H9 (cell line): Measurements from ENCODE around the gene EIF2S2. TPM values are rescaled to one million over a fixed set of nuclear protein-coding genes. Genes with fewer than 3 reads are reported as not detected.

Experiments
- DNase-seq: peaks from one replicate; pipeline ENCODE4 v3.0.0-alpha.2; 2017
- H2AFZ ChIP-seq: one replicate; pipeline ENCODE4 v1.6.1; 2013; ENCODE audit warnings: mild to moderate bottlenecking, low read length, control low read depth, moderate library complexity
- H2AK5ac ChIP-seq: 2 replicates; pipeline ENCODE4 v1.6.1; 2013; ENCODE audit warnings: low read length, control low read depth, mixed read lengths; ENCODE audit not compliant: insufficient read length
- H2BK120ac ChIP-seq: one replicate; pipeline ENCODE4 v1.6.1; 2013; ENCODE audit warnings: low read depth, mild to moderate bottlenecking, low read length, control low read depth, inconsistent platforms; ENCODE audit not compliant: poor library complexity, severe bottlenecking
- H2BK12ac ChIP-seq: 2 replicates; pipeline ENCODE4 v1.6.1; 2013; ENCODE audit warnings: low read length, control low read depth, mixed read lengths, low read depth; ENCODE audit not compliant: insufficient read length
- H2BK15ac ChIP-seq: 2 replicates; pipeline ENCODE4 v1.6.1; 2013; ENCODE audit warnings: low read depth, low read length, control low read depth
- H2BK20ac ChIP-seq: one replicate; pipeline ENCODE4 v1.6.1; 2013; ENCODE audit warnings: low read depth, mild to moderate bottlenecking, low read length, control low read depth, inconsistent platforms; ENCODE audit not compliant: poor library complexity, severe bottlenecking
- H2BK5ac ChIP-seq: 2 replicates; pipeline ENCODE4 v1.6.1; 2013; ENCODE audit warnings: low read length, control low read depth, mixed read lengths; ENCODE audit not compliant: insufficient read length
- H3K14ac ChIP-seq: 2 replicates; pipeline ENCODE4 v1.6.1; 2013; ENCODE audit warnings: low read length, control low read depth; ENCODE audit not compliant: insufficient read depth
- H3K18ac ChIP-seq: 2 replicates; pipeline ENCODE4 v1.6.1; 2013; ENCODE audit warnings: low read depth, mild to moderate bottlenecking, mixed read lengths, low read length, control low read depth; ENCODE audit not compliant: insufficient read length
- H3K23ac ChIP-seq: 2 replicates; pipeline ENCODE4 v1.6.1; 2013; ENCODE audit warnings: low read length, control low read depth, mixed read lengths, low read depth; ENCODE audit not compliant: insufficient read length
- H3K23me2 ChIP-seq: 2 replicates; pipeline ENCODE4 v1.6.1; 2013; ENCODE audit warnings: low read depth, mild to moderate bottlenecking, mixed read lengths, low read length, control low read depth; ENCODE audit not compliant: insufficient read length, poor library complexity, severe bottlenecking
- H3K27ac ChIP-seq: 2 replicates; pipeline ENCODE4 v1.5.1; 2013; ENCODE audit warnings: low read length, control low read depth, mixed read lengths, low read depth; ENCODE audit not compliant: insufficient read length
- H3K27me3 ChIP-seq: 2 replicates; pipeline ENCODE4 v1.6.1; 2013; ENCODE audit warnings: low read length, control low read depth, inconsistent platforms; ENCODE audit not compliant: insufficient read depth
- H3K4ac ChIP-seq: 2 replicates; pipeline ENCODE4 v1.6.1; 2013; ENCODE audit warnings: low read depth, mild to moderate bottlenecking, control low read depth, inconsistent platforms, low read length, moderate library complexity
- H3K4me1 ChIP-seq: 2 replicates; pipeline ENCODE4 v1.6.1; 2013; ENCODE audit warnings: low read length, control low read depth, inconsistent platforms; ENCODE audit not compliant: insufficient read depth
- H3K4me2 ChIP-seq: 2 replicates; pipeline ENCODE4 v1.6.1; 2013; ENCODE audit warnings: low read length, control low read depth, mixed read lengths; ENCODE audit not compliant: insufficient read length, insufficient read depth
- H3K56ac ChIP-seq: 2 replicates; pipeline ENCODE4 v1.6.1; 2013; ENCODE audit warnings: low read depth, mild to moderate bottlenecking, mixed read lengths, low read length, control low read depth; ENCODE audit not compliant: insufficient read length
- H3K79me1 ChIP-seq: 2 replicates; pipeline ENCODE4 v1.6.1; 2013; ENCODE audit warnings: low read depth, mild to moderate bottlenecking, moderate library complexity, low read length, control low read depth, inconsistent platforms; ENCODE audit not compliant: insufficient read depth, poor library complexity, severe bottlenecking
- H3K79me2 ChIP-seq: 2 replicates; pipeline ENCODE4 v1.6.1; 2013; ENCODE audit warnings: low read length, control low read depth, inconsistent platforms; ENCODE audit not compliant: insufficient read depth
- H3K9ac ChIP-seq: 2 replicates; pipeline ENCODE4 v1.6.1; 2013; ENCODE audit warnings: low read length, control low read depth, mixed read lengths; ENCODE audit not compliant: insufficient read length; ENCODE audit errors: extremely low read depth
- H3K9me3 ChIP-seq: one replicate; pipeline ENCODE4 v1.6.1; 2013; ENCODE audit warnings: low read depth, low read length, inconsistent platforms; ENCODE audit not compliant: control insufficient read depth
- H3T11ph ChIP-seq: one replicate; pipeline ENCODE4 v1.6.1; 2013; ENCODE audit warnings: mild to moderate bottlenecking, low read length, control low read depth, inconsistent platforms
- H4K20me1 ChIP-seq: one replicate; pipeline ENCODE4 v1.6.1; 2013; ENCODE audit not compliant: control insufficient read depth, insufficient read length, insufficient read depth
- H4K5ac ChIP-seq: 2 replicates; pipeline ENCODE4 v1.6.1; 2013; ENCODE audit warnings: low read depth, mild to moderate bottlenecking, mixed read lengths, low read length, control low read depth; ENCODE audit not compliant: insufficient read length
- H4K8ac ChIP-seq: replicated peaks from 2 replicates; pipeline ENCODE4 v1.6.1; 2013; ENCODE audit warnings: low read length, control low read depth, mixed read lengths, low read depth; ENCODE audit not compliant: insufficient read length
- H4K91ac ChIP-seq: 2 replicates; pipeline ENCODE4 v1.6.1; 2013; ENCODE audit warnings: low read depth, mild to moderate bottlenecking, moderate library complexity, mixed read lengths, low read length, control low read depth; ENCODE audit not compliant: insufficient read length
- H3K27ac Mint-ChIP-seq, 3 experiments: 2 replicates in 2 of 3; 3 replicates in 1 of 3; pipeline ENCODE4 v1.8.0; 2020 to 2021; ENCODE audit warnings: mixed read lengths in 3 of 3, mild to moderate bottlenecking in 1 of 3, moderate library complexity in 1 of 3
- H3K27me3 Mint-ChIP-seq: 2 replicates; pipeline ENCODE4 v1.8.0; 2021; ENCODE audit warnings: low read depth, mild to moderate bottlenecking, moderate library complexity, mixed read lengths
- H3K36me3 Mint-ChIP-seq, 3 experiments: 2 replicates in 2 of 3; 3 replicates in 1 of 3; pipeline ENCODE4 v1.8.0; 2020 to 2021; ENCODE audit warnings: low read depth in 3 of 3, mixed read lengths in 3 of 3; ENCODE audit not compliant: insufficient read depth in 1 of 3
- H3K4me1 Mint-ChIP-seq, 2 experiments: 2 replicates each; pipeline ENCODE4 v1.8.0; 2020; ENCODE audit warnings: mixed read lengths in 2 of 2
- H3K4me3 Mint-ChIP-seq, 2 experiments: 2 replicates in 1 of 2; 3 replicates in 1 of 2; pipeline ENCODE4 v1.8.0; 2020 to 2021; ENCODE audit warnings: mild to moderate bottlenecking in 2 of 2, mixed read lengths in 2 of 2, moderate library complexity in 1 of 2
- H3K9me3 Mint-ChIP-seq, 2 experiments: 2 replicates in 1 of 2; 3 replicates in 1 of 2; pipeline ENCODE4 v1.8.0; 2020; ENCODE audit warnings: mild to moderate bottlenecking in 2 of 2, mixed read lengths in 2 of 2, moderate library complexity in 1 of 2
- CTCF ChIP-seq: fragments of 200-600 bp; sonication (generic); conservative IDR thresholded peaks from 3 replicates; pipeline ENCODE4 v1.8.0; 2021; ENCODE audit warnings: antibody characterized with exemption, mild to moderate bottlenecking
- WGBS: extraction: QIAGEN DNeasy Blood & Tissue Kit; methylation state at CpG from one replicate; pipeline ENCODE4 v1.1.7; 2013; ENCODE audit warnings: missing lambda C conversion rate, low lambda C conversion rate, mixed read lengths; ENCODE audit not compliant: insufficient read length; ENCODE audit errors: extremely low coverage; 5-methylcytosine and 5-hydroxymethylcytosine counted together
- total RNA-seq: library from RNA; stranded (reverse); gene quantifications from 2 replicates; pipeline ENCODE4 v1.2.1, GENCODE V29; 2021

The EIF2S2 gene
- total RNA-seq, 1 experiment from 2014 or later, result 188 TPM

GRCh38 chr20:34112600-34113101, 608 bp upstream of the EIF2S2 start:
- Histone ChIP-seq H2BK20ac (no peak overlapping the region), H3K4me2 (peak overlapping the region; percentile 47), H3T11ph (no peak overlapping the region), H2BK12ac (no peak overlapping the region), H4K91ac (no peak overlapping the region), H3K56ac (no peak overlapping the region), H3K14ac (0 out of 2 replicates have a peak overlapping the region, but pooled peaks have one; percentile 26), H3K23ac (no peak overlapping the region), H3K9ac (peak overlapping the region; percentile 35), H3K23me2 (peaks cover 15% of the 10 kb centered on the region), H3K79me2 (peaks cover 36% of the 10 kb centered on the region), H2AFZ (no peak overlapping the region), H3K27me3 (no peaks in the 10 kb centered on the region), H4K20me1 (no peaks in the 10 kb centered on the region), H4K5ac (no peak overlapping the region), H4K8ac (no peak overlapping the region), H2BK120ac (no peak overlapping the region), H3K27ac (no peak overlapping the region), H3K4ac (no peak overlapping the region), H3K18ac (peak overlapping the region; percentile 51), H2AK5ac (no peak overlapping the region), H2BK15ac (no peak overlapping the region), H2BK5ac (no peak overlapping the region), H3K79me1 (no peaks in the 10 kb centered on the region), H3K4me1 (peaks cover 3% of the 10 kb centered on the region; the same call in 1 of the 2 replicates), H3K9me3 (no peaks in the 10 kb centered on the region)
- Mint-ChIP-seq H3K27ac (peak overlapping the region; percentile 97 to 99 (median 99)), H3K36me3 (peaks cover 26 to 34% (median 28%) of the 10 kb centered on the region in 3 experiments), H3K4me3 (peak overlapping the region; percentile 80 to 98), H3K4me1 (peaks cover 24 to 28% of the 10 kb centered on the region in 2 experiments), H3K9me3 (no peaks in the 10 kb centered on the region), H3K27me3 (no peaks in the 10 kb centered on the region; the same call in 1 of the 2 replicates)
- DNase-seq, result peak; percentile 36
- no CpG with 5 or more reads among the region's 18 CpGs for WGBS
- no peak for TF ChIP-seq CTCF
